Ishikawa (cell line): Measurements from ENCODE around the gene PARP8.

Source experiments
- CEBPB ChIP-seq: IDR thresholded peaks from 2 replicates; pipeline ENCODE4 v1.6.1; 2012
- CREB1 ChIP-seq: IDR thresholded peaks from 2 replicates; pipeline ENCODE4 v1.6.1; 2012; ENCODE audit warnings: low read depth
- EGR1 ChIP-seq: IDR thresholded peaks from 2 replicates; pipeline ENCODE4 v1.6.1; 2012
- EP300 ChIP-seq: IDR thresholded peaks from 2 replicates; pipeline ENCODE4 v1.6.1; 2012; ENCODE audit warnings: borderline replicate concordance
- FOXM1 ChIP-seq: IDR thresholded peaks from 2 replicates; pipeline ENCODE4 v1.6.1; 2012; ENCODE audit warnings: low read depth, borderline replicate concordance
- NFIC ChIP-seq: IDR thresholded peaks from 2 replicates; pipeline ENCODE4 v1.6.1; 2012
- RAD21 ChIP-seq: IDR thresholded peaks from 2 replicates; pipeline ENCODE4 v1.6.1; 2012; ENCODE audit warnings: low read depth
- TAF1 ChIP-seq: IDR thresholded peaks from 2 replicates; pipeline ENCODE4 v1.6.1; 2012; ENCODE audit warnings: low read depth, mild to moderate bottlenecking
- TEAD4 ChIP-seq: IDR thresholded peaks from 2 replicates; pipeline ENCODE4 v1.6.1; 2012
- YY1 ChIP-seq: IDR thresholded peaks from 2 replicates; pipeline ENCODE4 v1.6.1; 2012; ENCODE audit warnings: low read depth
- ZBTB7A ChIP-seq: IDR thresholded peaks from 2 replicates; pipeline ENCODE4 v1.6.1; 2012; ENCODE audit warnings: low read depth
- TF ChIP-seq, protein P1 (sequence below): IDR thresholded peaks from 2 replicates; pipeline ENCODE4 v1.6.1; 2012; ENCODE audit warnings: low read depth, mild to moderate bottlenecking
- TF ChIP-seq, protein P2 (sequence below): IDR thresholded peaks from 2 replicates; pipeline ENCODE4 v1.6.1; 2012
- TF ChIP-seq, protein P3 (sequence below): IDR thresholded peaks from 2 replicates; pipeline ENCODE4 v1.6.1; 2012

DNA sequence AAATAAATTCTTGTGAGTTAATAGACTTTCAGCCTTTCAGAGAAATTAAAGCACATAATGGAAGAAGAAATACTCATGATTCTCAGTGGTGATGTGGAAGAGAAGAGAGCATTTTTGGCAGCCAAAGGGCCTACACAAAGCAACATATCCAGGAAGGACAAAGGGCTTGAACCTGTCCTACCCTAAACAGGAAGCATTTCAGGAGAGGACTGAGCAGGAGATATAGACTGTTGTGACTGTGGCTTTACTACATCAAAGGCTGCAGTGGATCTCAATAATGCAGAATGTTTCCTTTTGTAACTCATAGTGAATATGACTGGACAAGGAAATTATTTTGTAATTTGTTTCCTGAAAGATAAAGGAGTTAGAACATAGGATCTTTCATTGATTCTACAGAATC lies 1.3 kb upstream of the PARP8 start:
- TF ChIP-seq TEAD4 (no peak), EGR1 (no peak), CEBPB (no peak), CREB1 (no peak), TAF1 (no peak), RAD21 (no peak), YY1 (no peak), ZBTB7A (no peak), EP300 (no peak), NFIC (no peak), FOXM1 (no peak)
- TF ChIP-seq, protein P1, sequence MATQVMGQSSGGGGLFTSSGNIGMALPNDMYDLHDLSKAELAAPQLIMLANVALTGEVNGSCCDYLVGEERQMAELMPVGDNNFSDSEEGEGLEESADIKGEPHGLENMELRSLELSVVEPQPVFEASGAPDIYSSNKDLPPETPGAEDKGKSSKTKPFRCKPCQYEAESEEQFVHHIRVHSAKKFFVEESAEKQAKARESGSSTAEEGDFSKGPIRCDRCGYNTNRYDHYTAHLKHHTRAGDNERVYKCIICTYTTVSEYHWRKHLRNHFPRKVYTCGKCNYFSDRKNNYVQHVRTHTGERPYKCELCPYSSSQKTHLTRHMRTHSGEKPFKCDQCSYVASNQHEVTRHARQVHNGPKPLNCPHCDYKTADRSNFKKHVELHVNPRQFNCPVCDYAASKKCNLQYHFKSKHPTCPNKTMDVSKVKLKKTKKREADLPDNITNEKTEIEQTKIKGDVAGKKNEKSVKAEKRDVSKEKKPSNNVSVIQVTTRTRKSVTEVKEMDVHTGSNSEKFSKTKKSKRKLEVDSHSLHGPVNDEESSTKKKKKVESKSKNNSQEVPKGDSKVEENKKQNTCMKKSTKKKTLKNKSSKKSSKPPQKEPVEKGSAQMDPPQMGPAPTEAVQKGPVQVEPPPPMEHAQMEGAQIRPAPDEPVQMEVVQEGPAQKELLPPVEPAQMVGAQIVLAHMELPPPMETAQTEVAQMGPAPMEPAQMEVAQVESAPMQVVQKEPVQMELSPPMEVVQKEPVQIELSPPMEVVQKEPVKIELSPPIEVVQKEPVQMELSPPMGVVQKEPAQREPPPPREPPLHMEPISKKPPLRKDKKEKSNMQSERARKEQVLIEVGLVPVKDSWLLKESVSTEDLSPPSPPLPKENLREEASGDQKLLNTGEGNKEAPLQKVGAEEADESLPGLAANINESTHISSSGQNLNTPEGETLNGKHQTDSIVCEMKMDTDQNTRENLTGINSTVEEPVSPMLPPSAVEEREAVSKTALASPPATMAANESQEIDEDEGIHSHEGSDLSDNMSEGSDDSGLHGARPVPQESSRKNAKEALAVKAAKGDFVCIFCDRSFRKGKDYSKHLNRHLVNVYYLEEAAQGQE: no peak
- TF ChIP-seq, protein P2, sequence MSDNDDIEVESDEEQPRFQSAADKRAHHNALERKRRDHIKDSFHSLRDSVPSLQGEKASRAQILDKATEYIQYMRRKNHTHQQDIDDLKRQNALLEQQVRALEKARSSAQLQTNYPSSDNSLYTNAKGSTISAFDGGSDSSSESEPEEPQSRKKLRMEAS: no peak
- TF ChIP-seq, protein P3, sequence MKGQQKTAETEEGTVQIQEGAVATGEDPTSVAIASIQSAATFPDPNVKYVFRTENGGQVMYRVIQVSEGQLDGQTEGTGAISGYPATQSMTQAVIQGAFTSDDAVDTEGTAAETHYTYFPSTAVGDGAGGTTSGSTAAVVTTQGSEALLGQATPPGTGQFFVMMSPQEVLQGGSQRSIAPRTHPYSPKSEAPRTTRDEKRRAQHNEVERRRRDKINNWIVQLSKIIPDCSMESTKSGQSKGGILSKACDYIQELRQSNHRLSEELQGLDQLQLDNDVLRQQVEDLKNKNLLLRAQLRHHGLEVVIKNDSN: no peak
